Esophagus muscularis mucosa (tissue), 4 donors: ENCODE measurements around the gene BFAR. TPM values are rescaled to one million over a fixed set of nuclear protein-coding genes. Genes with fewer than 3 reads are reported as not detected.

Experiments used
- DNase-seq: peaks from one replicate; pipeline ENCODE4 v3.0.0-alpha.2; 2017; ENCODE audit errors: extremely low spot score
- H3K27ac ChIP-seq, 4 donors: fragments of 200-600 bp; sonication (generic); replicated peaks in 1 of 4; 1 replicate in 3 of 4; 2 replicates in 1 of 4; pipeline ENCODE4 v1.5.1; 2016 to 2019; ENCODE audit warnings: mild to moderate bottlenecking in 1 of 4
- H3K27me3 ChIP-seq, 4 donors: fragments of 200-600 bp; sonication (generic); one replicate each; pipeline versions ENCODE4 v1.5.1 to v1.6.0; 2016 to 2019
- H3K36me3 ChIP-seq, 4 donors: fragments of 200-600 bp; sonication (generic); one replicate each; pipeline ENCODE4 v1.5.1; 2016 to 2019
- H3K4me1 ChIP-seq, 4 donors: fragments of 200-600 bp; sonication (generic); one replicate each; pipeline ENCODE4 v1.5.1; 2016 to 2019
- H3K4me3 ChIP-seq, 4 donors: fragments of 200-600 bp; sonication (generic); 1 replicate in 2 of 4; 2 replicates in 2 of 4; pipeline ENCODE4 v1.5.1; 2016 to 2019; ENCODE audit warnings: mild to moderate bottlenecking in 4 of 4, moderate library complexity in 1 of 4
- H3K9me3 ChIP-seq, 4 donors: fragments of 200-600 bp; sonication (generic); 1 replicate in 3 of 4; 2 replicates in 1 of 4; pipeline ENCODE4 v1.5.1; 2016 to 2019
- EP300 ChIP-seq: sonication (generic); formaldehyde crosslinking; IDR thresholded peaks from one replicate; pipeline ENCODE4 v1.6.1; 2017; ENCODE audit warnings: antibody characterized with exemption
- POLR2A ChIP-seq: fragments of 450-650 bp; IDR thresholded peaks from one replicate; pipeline ENCODE4 v1.6.1; 2017; ENCODE audit warnings: antibody characterized with exemption, moderate library complexity, mild to moderate bottlenecking, low read depth
- POLR2AphosphoS5 ChIP-seq, 2 donors: sonication (generic); formaldehyde crosslinking; IDR thresholded peaks; one replicate each; pipeline ENCODE4 v1.6.1; 2017; ENCODE audit warnings: antibody characterized with exemption in 2 of 2
- WGBS: methylation state at CpG from one replicate; pipeline ENCODE4 v1.1.5; 2018; 5-methylcytosine and 5-hydroxymethylcytosine counted together
- intact Hi-C: fragments of 100-400 bp; cut with DNase I; formaldehyde crosslinking; loops from one replicate; pipeline ENCODE4 v1.15.1; 2023
- total RNA-seq, 4 donors: library from RNA; depleted of rRNA; stranded (reverse); fragments of >200 nt; gene quantifications; one replicate each; pipeline versions ENCODE4 v1.1.0 to v1.2.1, GENCODE V29; 2016
- TF ChIP-seq, protein P1 (sequence below), 3 experiments: fragments of 200-600 bp in 2 of 3; fragments of 450-650 bp in 1 of 3; sonication (generic) in 2 of 3; IDR thresholded peaks; one replicate each; pipeline ENCODE4 v1.5.1; 2017 to 2019; ENCODE audit warnings: antibody characterized with exemption in 3 of 3, mild to moderate bottlenecking in 2 of 3, moderate library complexity in 1 of 3

Gene BFAR
- total RNA-seq, 4 donors from 2014 or later = 39.1 to 59.8 (median 54.7) TPM

GRCh38 chr16:14667347-14668266, 34.9 kb downstream of the BFAR start:
- intact Hi-C loops = no loop called here
- no peaks in the 10 kb centered on the region for H3K9me3 ChIP-seq
- no peak overlapping the region for H3K27ac ChIP-seq
- H3K36me3 ChIP-seq = peaks cover 48 to 72% (median 68%) of the 10 kb centered on the region in 4 donors
- DNase-seq = no peak
- no peak overlapping the region for H3K4me3 ChIP-seq
- no peaks in the 10 kb centered on the region for H3K4me1 ChIP-seq
- TF ChIP-seq, protein P1, sequence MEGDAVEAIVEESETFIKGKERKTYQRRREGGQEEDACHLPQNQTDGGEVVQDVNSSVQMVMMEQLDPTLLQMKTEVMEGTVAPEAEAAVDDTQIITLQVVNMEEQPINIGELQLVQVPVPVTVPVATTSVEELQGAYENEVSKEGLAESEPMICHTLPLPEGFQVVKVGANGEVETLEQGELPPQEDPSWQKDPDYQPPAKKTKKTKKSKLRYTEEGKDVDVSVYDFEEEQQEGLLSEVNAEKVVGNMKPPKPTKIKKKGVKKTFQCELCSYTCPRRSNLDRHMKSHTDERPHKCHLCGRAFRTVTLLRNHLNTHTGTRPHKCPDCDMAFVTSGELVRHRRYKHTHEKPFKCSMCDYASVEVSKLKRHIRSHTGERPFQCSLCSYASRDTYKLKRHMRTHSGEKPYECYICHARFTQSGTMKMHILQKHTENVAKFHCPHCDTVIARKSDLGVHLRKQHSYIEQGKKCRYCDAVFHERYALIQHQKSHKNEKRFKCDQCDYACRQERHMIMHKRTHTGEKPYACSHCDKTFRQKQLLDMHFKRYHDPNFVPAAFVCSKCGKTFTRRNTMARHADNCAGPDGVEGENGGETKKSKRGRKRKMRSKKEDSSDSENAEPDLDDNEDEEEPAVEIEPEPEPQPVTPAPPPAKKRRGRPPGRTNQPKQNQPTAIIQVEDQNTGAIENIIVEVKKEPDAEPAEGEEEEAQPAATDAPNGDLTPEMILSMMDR (IDR thresholded peaks at IDR 0.05) = no peak
- TF ChIP-seq POLR2A = no peak
- TF ChIP-seq POLR2AphosphoS5 (IDR thresholded peaks at IDR 0.05) = no peak
- no peak for TF ChIP-seq EP300
- no peaks in the 10 kb centered on the region for H3K27me3 ChIP-seq
- 84% methylated on average over 14 of the region's 16 CpGs for WGBS

DNA sequence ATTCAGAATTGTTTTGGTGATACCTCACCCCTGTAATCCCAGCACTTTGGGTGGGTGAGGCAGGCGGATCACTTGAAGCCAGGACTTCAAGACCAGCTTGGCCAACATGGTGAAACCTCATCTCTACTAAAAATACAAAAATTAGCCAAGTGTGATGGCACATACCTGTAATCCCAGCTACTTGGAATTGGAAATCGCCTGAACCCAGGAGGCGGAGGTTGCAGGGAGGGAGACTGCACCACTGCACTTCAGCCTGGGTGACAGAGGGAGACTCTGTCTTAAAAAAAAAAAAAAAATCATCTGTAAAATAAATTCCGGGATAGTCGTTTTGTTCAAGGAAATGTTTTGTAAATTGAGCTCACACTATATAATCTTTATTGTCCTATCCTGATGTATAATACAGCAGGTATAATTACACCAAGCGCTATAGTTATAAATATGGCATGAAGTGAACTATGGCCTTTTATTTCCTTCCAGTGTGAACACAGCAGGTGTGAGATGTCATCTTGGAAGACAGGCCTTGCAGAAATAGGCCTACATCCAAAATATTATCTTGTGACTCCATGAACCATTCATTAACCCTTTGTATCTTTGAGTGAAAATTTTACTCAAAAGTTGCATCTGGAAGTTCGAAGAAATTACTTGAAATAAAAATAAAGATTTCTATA, 35.9 kb downstream of the BFAR start:
- no peaks in the 10 kb centered on the region for H3K27me3 ChIP-seq
- no peaks in the 10 kb centered on the region for H3K9me3 ChIP-seq
- no peaks in the 10 kb centered on the region for H3K4me1 ChIP-seq
- H3K27ac ChIP-seq = no peak overlapping the region
- 76% methylated on average over 7 of the region's 7 CpGs for WGBS
- intact Hi-C loops = no loop called here
- TF ChIP-seq POLR2AphosphoS5 (IDR thresholded peaks at IDR 0.05) (no peak), EP300 (no peak), POLR2A (no peak)
- TF ChIP-seq, protein P1 (IDR thresholded peaks at IDR 0.05) = no peak
- no peak for DNase-seq
- peaks cover 37 to 62% (median 57%) of the 10 kb centered on the region in 4 donors for H3K36me3 ChIP-seq
- H3K4me3 ChIP-seq = no peak overlapping the region

GRCh38 chr16:14669776-14670175, 37.0 kb downstream of the BFAR start:
- H3K36me3 ChIP-seq = peaks cover 26 to 51% (median 46%) of the 10 kb centered on the region in 4 donors
- H3K27me3 ChIP-seq = no peaks in the 10 kb centered on the region
- no peaks in the 10 kb centered on the region for H3K4me1 ChIP-seq
- intact Hi-C loops = no loop called here
- H3K9me3 ChIP-seq = no peaks in the 10 kb centered on the region
- no peak overlapping the region for H3K4me3 ChIP-seq
- WGBS = 96% methylated on average over 4 of the region's 4 CpGs
- no peak overlapping the region for H3K27ac ChIP-seq
- DNase-seq = no peak
- TF ChIP-seq POLR2A (no peak), EP300 (no peak), POLR2AphosphoS5 (IDR thresholded peaks at IDR 0.05) (no peak)
- TF ChIP-seq, protein P1 (IDR thresholded peaks at IDR 0.05) = no peak

DNA sequence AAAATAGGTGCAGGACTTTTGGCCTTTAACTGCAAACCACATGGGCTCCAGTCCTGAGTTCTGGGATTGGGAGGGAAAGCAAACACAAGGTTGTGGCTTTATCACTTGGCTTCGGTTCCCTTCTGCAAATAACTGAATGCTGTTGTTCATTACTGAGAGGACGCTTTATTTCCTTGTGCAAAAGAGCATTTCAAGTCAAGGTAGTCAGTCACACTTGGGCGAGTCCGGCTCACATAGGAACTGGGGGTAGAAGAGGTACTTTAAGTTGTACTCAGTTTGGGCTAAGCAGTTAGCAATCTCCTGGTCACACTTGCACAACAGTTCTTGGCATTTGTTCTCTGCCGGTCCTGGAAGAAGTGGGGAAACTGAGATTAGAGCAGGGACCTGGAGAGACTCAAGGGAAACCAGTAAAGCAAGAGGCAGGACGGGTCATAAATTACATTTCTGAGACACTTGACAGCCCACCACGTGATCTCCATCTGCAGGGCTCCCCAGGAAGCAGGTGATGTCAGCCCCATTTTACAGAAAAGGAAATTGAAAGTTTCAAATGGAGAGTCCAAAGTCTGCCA, 39.7 kb downstream of the BFAR start:
- peaks cover 0 to 4% (median 0%) of the 10 kb centered on the region in 4 donors for H3K27me3 ChIP-seq
- intact Hi-C loops = no loop called here

More for the DNA sequence above, 39.7 kb downstream of the BFAR start:
- Histone ChIP-seq H3K27ac (no peak overlapping the region), H3K36me3 (peaks cover 8 to 24% (median 19%) of the 10 kb centered on the region in 4 donors), H3K4me3 (no peak overlapping the region), H3K4me1 (no peaks in the 10 kb centered on the region), H3K9me3 (no peaks in the 10 kb centered on the region)
- no peak for DNase-seq
- WGBS = 67% methylated on average over 7 of the region's 7 CpGs
- TF ChIP-seq POLR2A (no peak), EP300 (no peak)
- TF ChIP-seq, protein P1 (IDR thresholded peaks at IDR 0.05) = no peak
